ENCODE results near the gene MBD5.

MBD5 gene

GRCh38 chr2:148306027-148306426, 285.1 kb downstream of the MBD5 start:
- DNase-seq, result no peak

GRCh38 chr2:148317598-148317997, 296.7 kb downstream of the MBD5 start:
- no peak for DNase-seq

GRCh38 chr2:148338541-148338940, 317.6 kb downstream of the MBD5 start:
- DNase-seq, result no peak

GRCh38 chr2:148342086-148342485, 321.2 kb downstream of the MBD5 start:
- DNase-seq, result no peak

GRCh38 chr2:148350199-148350598, 329.3 kb downstream of the MBD5 start:
- no peak for DNase-seq

- DNase-seq, result no peak
Observed at GRCh38 chr2:148351437-148352143, 330.7 kb downstream of the MBD5 start.

- DNase-seq, result no peak
Observed at GRCh38 chr2:148358375-148358774, 337.5 kb downstream of the MBD5 start.

- no peak for DNase-seq
Observed at GRCh38 chr2:148360662-148361061, 339.8 kb downstream of the MBD5 start.

- no peak for DNase-seq
Observed at GRCh38 chr2:148362144-148362796, 341.4 kb downstream of the MBD5 start.

GRCh38 chr2:148375214-148375613, 354.3 kb downstream of the MBD5 start:
- no peak for DNase-seq

GRCh38 chr2:148391324-148391723, 370.4 kb downstream of the MBD5 start:
- no peak for DNase-seq

- DNase-seq, result no peak
Observed at GRCh38 chr2:148402786-148403185, 381.9 kb downstream of the MBD5 start.

- DNase-seq, result no peak
Observed at GRCh38 chr2:148410899-148411298, 390.0 kb downstream of the MBD5 start.

- DNase-seq, result no peak
Observed at GRCh38 chr2:148416248-148416647, 395.4 kb downstream of the MBD5 start.

GRCh38 chr2:148430101-148430500, 409.2 kb downstream of the MBD5 start:
- DNase-seq, result no peak

GRCh38 chr2:148447877-148448276, 427.0 kb downstream of the MBD5 start:
- DNase-seq, result no peak

- no peak for DNase-seq
Observed at GRCh38 chr2:148450531-148450930, 429.6 kb downstream of the MBD5 start.

- no peak for DNase-seq
Observed at GRCh38 chr2:148451046-148451445, 430.2 kb downstream of the MBD5 start.

- no peak for DNase-seq
Observed at GRCh38 chr2:148455791-148456190, 434.9 kb downstream of the MBD5 start.

- no peak for DNase-seq
Observed at GRCh38 chr2:148458171-148458570, 437.3 kb downstream of the MBD5 start.

- DNase-seq, result no peak
Observed at GRCh38 chr2:148459377-148459778, 438.5 kb downstream of the MBD5 start.

- DNase-seq, result no peak
Observed at GRCh38 chr2:148461876-148462275, 441.0 kb downstream of the MBD5 start.

GRCh38 chr2:148475626-148476025, 454.7 kb downstream of the MBD5 start:
- no peak for DNase-seq

- no peak for DNase-seq
Observed at GRCh38 chr2:148479398-148479797, 458.5 kb downstream of the MBD5 start.

- no peak for DNase-seq
Observed at GRCh38 chr2:148483665-148484064, 462.8 kb downstream of the MBD5 start.
